K562 (cell line): Measurements from ENCODE around the gene GLIS1. TPM values are rescaled to one million over a fixed set of nuclear protein-coding genes. Genes with fewer than 3 reads are reported as not detected.
A peak's percentile ranks its signal among the peaks of the same experiment; 100 is the strongest.

Experiments used
- ATAC-seq: fragments of 200-7000 bp; cut with Tn5 transposase; 3 replicates; pipeline ENCODE4 v1.9.1; 2020; ENCODE audit warnings: moderate library complexity
- BruUV-seq: library from RNA; stranded (reverse); fragments of 400-500 nt; replicated peaks from 2 replicates; lab custom pipeline; 2021; lab: Mats Ljungman, UMichigan
- CTCF ChIA-PET: fragments of 300-600 bp; formaldehyde crosslinking; extraction: SDS; loops from one replicate; lab custom pipeline; 2021; ENCODE audit warnings: low intra/inter-chr PET ratio; lab: Yijun Ruan, JAX
- POLR2A ChIA-PET: fragments of 300-600, 350-650 bp; sonication (Branson Sonifier 250); formaldehyde crosslinking; extraction: SDS; loops from one replicate; lab custom pipeline; 2021; ENCODE audit warnings: antibody characterized with exemption, inconsistent platforms; lab: Yijun Ruan, JAX
- DNase-seq, 4 experiments: peaks; one replicate each; pipeline versions ENCODE4 v3.0.0 to v3.0.0-alpha.2; 2011 to 2018; ENCODE audit warnings: low spot score in 3 of 4, mixed read lengths in 3 of 4; ENCODE audit errors: extremely low read depth in 1 of 4
- FAIRE-seq: peaks from 2 replicates; lab custom pipeline; 2011; peaks lifted over from hg19 to GRCh38; lab: Jason Lieb, UNC
- H2AFZ ChIP-seq: 2 replicates; pipeline ENCODE4 v1.6.0; 2011; ENCODE audit warnings: low read depth, low read length, control low read depth, inconsistent platforms
- H3K27ac ChIP-seq: fragments of 200-600 bp; 3 replicates; pipeline ENCODE4 v1.8.0; 2011; ENCODE audit warnings: low read depth, mild to moderate bottlenecking, control low read depth, inconsistent platforms, low read length, moderate library complexity, mixed read lengths; ENCODE audit errors: extremely low read depth
- H3K27me3 ChIP-seq, 2 experiments: fragments of 300-600 bp in 1 of 2; 2 replicates in 1 of 2; 3 replicates in 1 of 2; pipeline versions ENCODE4 v1.6.0 to v1.8.0; 2011; ENCODE audit warnings: inconsistent platforms in 2 of 2, low read length in 2 of 2, mild to moderate bottlenecking in 1 of 2, mixed read lengths in 1 of 2, moderate library complexity in 1 of 2; ENCODE audit not compliant: control insufficient read depth in 2 of 2, insufficient read depth in 2 of 2
- H3K36me3 ChIP-seq: fragments of 300-600 bp; 3 replicates; pipeline ENCODE4 v1.8.0; 2011; ENCODE audit warnings: mild to moderate bottlenecking, low read length, inconsistent platforms; ENCODE audit not compliant: control insufficient read depth, insufficient read depth
- H3K4me1 ChIP-seq, 2 experiments: fragments of 200-600 bp in 1 of 2; replicated peaks in 1 of 2; 2 replicates in 1 of 2; 3 replicates in 1 of 2; pipeline versions ENCODE4 v1.5.1 to v1.8.0; 2011; ENCODE audit warnings: inconsistent platforms in 2 of 2, low read length in 2 of 2, mild to moderate bottlenecking in 1 of 2, mixed read lengths in 1 of 2, moderate library complexity in 1 of 2; ENCODE audit not compliant: control insufficient read depth in 2 of 2, insufficient read depth in 2 of 2
- H3K4me2 ChIP-seq: 2 replicates; pipeline ENCODE4 v1.6.1; 2011; ENCODE audit warnings: low read length, control low read depth, inconsistent platforms, mixed read lengths; ENCODE audit not compliant: insufficient read depth
- H3K4me3 ChIP-seq: fragments of 200-600 bp; sonication (generic), shearing (Covaris generic); 2 replicates; pipeline ENCODE4 v1.5.1; 2016; ENCODE audit warnings: control low read depth, inconsistent platforms
- H3K79me2 ChIP-seq: fragments of 200-600 bp; 3 replicates; pipeline ENCODE4 v1.8.0; 2011; ENCODE audit warnings: low read length, inconsistent platforms; ENCODE audit not compliant: control insufficient read depth, insufficient read depth
- H3K9ac ChIP-seq, 2 experiments: 2 replicates each; pipeline versions ENCODE4 v1.6.0 to v1.6.1; 2011; ENCODE audit warnings: low read depth in 2 of 2, low read length in 2 of 2, control low read depth in 1 of 2, inconsistent platforms in 1 of 2, mild to moderate bottlenecking in 1 of 2, mixed read lengths in 1 of 2; ENCODE audit not compliant: insufficient read depth in 1 of 2
- H3K9me1 ChIP-seq: one replicate; pipeline ENCODE4 v1.6.0; 2011; ENCODE audit warnings: inconsistent platforms, mild to moderate bottlenecking, low read length, moderate library complexity; ENCODE audit not compliant: control insufficient read depth, insufficient read depth
- H3K9me3 ChIP-seq: replicated peaks from 2 replicates; pipeline ENCODE4 v1.5.1; 2011; ENCODE audit warnings: low read depth, low read length, inconsistent platforms; ENCODE audit not compliant: control insufficient read depth, insufficient read depth
- H4K20me1 ChIP-seq: replicated peaks from 2 replicates; pipeline ENCODE4 v1.6.1; 2011; ENCODE audit warnings: low read length, inconsistent platforms, mixed read lengths; ENCODE audit not compliant: control insufficient read depth, insufficient read depth
- EP400 ChIP-seq: fragments of 450-650 bp; IDR thresholded peaks from 2 replicates; pipeline ENCODE4 v1.6.1; 2017; ENCODE audit warnings: antibody characterized with exemption, mild to moderate bottlenecking, moderate library complexity
- ESRRB ChIP-seq: fragments of 250-450 bp; sonication (Bioruptor Pico); IDR thresholded peaks from 2 replicates; pipeline ENCODE4 v1.5.0; 2020; ENCODE audit warnings: mild to moderate bottlenecking, moderate library complexity, borderline replicate concordance
- HDAC1 ChIP-seq, 2 experiments: fragments of 450-650 bp; IDR thresholded peaks; 2 replicates each; pipeline ENCODE4 v1.6.1; 2016 to 2017; ENCODE audit warnings: inconsistent platforms in 1 of 2, mild to moderate bottlenecking in 1 of 2, moderate library complexity in 1 of 2
- JUNB ChIP-seq: fragments of 450-650 bp; formaldehyde crosslinking; conservative IDR thresholded peaks from 2 replicates; pipeline ENCODE4 v1.4.0; 2020; ENCODE audit warnings: mild to moderate bottlenecking
- KDM4B ChIP-seq, 2 experiments: fragments of 450-650 bp in 1 of 2; sonication (generic) in 1 of 2; IDR thresholded peaks; 2 replicates each; pipeline ENCODE4 v1.6.1; 2016 to 2017; ENCODE audit warnings: borderline replicate concordance in 2 of 2, antibody characterized with exemption in 1 of 2, low read depth in 1 of 2, mild to moderate bottlenecking in 1 of 2
- MIER1 ChIP-seq: fragments of 450-650 bp; IDR thresholded peaks from 2 replicates; pipeline ENCODE4 v1.6.1; 2016; ENCODE audit warnings: antibody characterized with exemption, mild to moderate bottlenecking, low read depth
- RAD21 ChIP-seq, 2 experiments: fragments of 250-450 bp in 1 of 2; fragments of 450-650 bp in 1 of 2; sonication (Bioruptor Pico) in 1 of 2; formaldehyde crosslinking in 1 of 2; IDR thresholded peaks in 1 of 2; conservative IDR thresholded peaks in 1 of 2; 2 replicates each; pipeline versions ENCODE4 v1.4.0 to v1.8.0; 2020 to 2022; ENCODE audit warnings: mild to moderate bottlenecking in 2 of 2, moderate library complexity in 1 of 2
- ZBTB17 ChIP-seq: fragments of 450-650 bp; formaldehyde crosslinking; IDR thresholded peaks from 2 replicates; pipeline ENCODE4 v1.4.0; 2020; ENCODE audit warnings: mild to moderate bottlenecking
- ZNF134 ChIP-seq: fragments of 250-450 bp; sonication (Bioruptor Pico); conservative IDR thresholded peaks from 2 replicates; pipeline ENCODE4 v1.4.0; 2020
- ZZZ3 ChIP-seq: fragments of 450-650 bp; IDR thresholded peaks from 2 replicates; pipeline ENCODE4 v1.6.1; 2016; ENCODE audit warnings: antibody characterized with exemption, mild to moderate bottlenecking, moderate library complexity
- WGBS: fragments of 100-300 bp; shearing (Covaris generic); methylation state at CpG from one replicate; pipeline ENCODE4 v1.1.6; 2016; ENCODE audit warnings: low coverage, mixed read lengths; ENCODE audit not compliant: insufficient coverage; ENCODE audit errors: missing lambda C conversion rate; 5-methylcytosine and 5-hydroxymethylcytosine counted together
- in situ Hi-C: fragments of 300-500 bp; cut with MboI; formaldehyde crosslinking; loops from 4 replicates; pipeline ENCODE4 v1.15.0; 2018; ENCODE audit warnings: inconsistent platforms, mixed read lengths
- intact Hi-C: fragments of 100-400 bp; cut with micrococcal nuclease; formaldehyde crosslinking; loops from 2 replicates; pipeline ENCODE4 v1.14.2; 2022
- polyA plus RNA-seq, 8 experiments: library from polyadenylated mRNA; depleted of rRNA in 4 of 8; stranded (reverse) in 5 of 8; unstranded in 3 of 8; fragments of >200 nt; fragmentation: Nextera tagmentation in 2 of 8; fragmentation: Illumina TruSeq in 1 of 8; extraction: Ambion mirVana in 2 of 8; extraction: Trizol in 1 of 8; gene quantifications; 2 replicates each; pipeline versions ENCODE4 v1.2.1 to v1.2.3, GENCODE V29; 2011 to 2014; ENCODE audit warnings: inconsistent platforms in 1 of 8, missing spikeins in 1 of 8
- total RNA-seq, 7 experiments: library from RNA; depleted of rRNA in 6 of 7; stranded (reverse); fragments of >200 nt in 6 of 7; fragmentation: Illumina TruSeq in 2 of 7; extraction: Trizol in 2 of 7; gene quantifications; 2 replicates each; pipeline versions ENCODE4 v1.2.1 to v1.2.3, GENCODE V29; 2011 to 2021; ENCODE audit warnings: low replicate concordance in 1 of 7
- TF ChIP-seq, protein P1 (sequence below), 3 experiments: IDR thresholded peaks in 2 of 3; conservative IDR thresholded peaks in 1 of 3; 2 replicates each; pipeline ENCODE4 v1.5.1; 2011 to 2012; ENCODE audit warnings: low read length in 3 of 3, mild to moderate bottlenecking in 3 of 3, control low read depth in 2 of 3, improper control_type of control experiment in 1 of 3, inconsistent platforms in 1 of 3, low read depth in 1 of 3, mixed read lengths in 1 of 3, moderate library complexity in 1 of 3; ENCODE audit not compliant: insufficient read depth in 2 of 3
- TF ChIP-seq, protein P2 (sequence below): fragments of 250-450 bp; sonication (Bioruptor Pico); IDR thresholded peaks from 2 replicates; pipeline ENCODE4 v1.8.0; 2022; ENCODE audit warnings: moderate library complexity, mild to moderate bottlenecking, inconsistent platforms

The GLIS1 gene
- total and polyA plus RNA-seq, 9 of the 15 experiments (the other 6 are each of a cell fraction or from before 2014, with no cell fraction given) = not detected

DNA sequence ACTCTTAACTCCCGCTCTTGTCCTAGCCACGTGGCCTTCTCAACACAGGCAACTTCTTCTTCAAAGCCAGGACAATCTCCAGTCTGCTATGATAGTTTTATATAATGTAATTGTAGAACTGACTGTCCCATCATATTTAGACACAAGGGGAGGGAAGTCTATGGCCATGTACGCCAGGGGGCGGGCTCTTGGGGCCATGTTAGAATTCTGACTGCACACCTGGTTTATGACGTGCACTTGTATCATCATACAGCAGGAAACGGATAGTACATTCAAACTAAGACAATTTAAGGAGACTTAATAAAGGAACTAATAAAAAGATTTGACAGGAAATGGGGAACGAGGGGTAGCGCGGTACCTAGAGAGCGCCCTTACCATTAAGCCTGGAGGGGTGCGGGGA lies 258.3 kb downstream of the GLIS1 start (continued):
- TF ChIP-seq, protein P1, sequence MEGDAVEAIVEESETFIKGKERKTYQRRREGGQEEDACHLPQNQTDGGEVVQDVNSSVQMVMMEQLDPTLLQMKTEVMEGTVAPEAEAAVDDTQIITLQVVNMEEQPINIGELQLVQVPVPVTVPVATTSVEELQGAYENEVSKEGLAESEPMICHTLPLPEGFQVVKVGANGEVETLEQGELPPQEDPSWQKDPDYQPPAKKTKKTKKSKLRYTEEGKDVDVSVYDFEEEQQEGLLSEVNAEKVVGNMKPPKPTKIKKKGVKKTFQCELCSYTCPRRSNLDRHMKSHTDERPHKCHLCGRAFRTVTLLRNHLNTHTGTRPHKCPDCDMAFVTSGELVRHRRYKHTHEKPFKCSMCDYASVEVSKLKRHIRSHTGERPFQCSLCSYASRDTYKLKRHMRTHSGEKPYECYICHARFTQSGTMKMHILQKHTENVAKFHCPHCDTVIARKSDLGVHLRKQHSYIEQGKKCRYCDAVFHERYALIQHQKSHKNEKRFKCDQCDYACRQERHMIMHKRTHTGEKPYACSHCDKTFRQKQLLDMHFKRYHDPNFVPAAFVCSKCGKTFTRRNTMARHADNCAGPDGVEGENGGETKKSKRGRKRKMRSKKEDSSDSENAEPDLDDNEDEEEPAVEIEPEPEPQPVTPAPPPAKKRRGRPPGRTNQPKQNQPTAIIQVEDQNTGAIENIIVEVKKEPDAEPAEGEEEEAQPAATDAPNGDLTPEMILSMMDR (IDR thresholded peaks at IDR 0.05 in 2 of 3, conservative IDR thresholded peaks at IDR 0.05 in 1 of 3; ENCODE audit: insufficient read depth in 2 of 3, low read depth in 1 of 3, low read length in 3 of 3) = peak; percentile 37 to 53 (median 42)
- TF ChIP-seq, all 486 proteins: peak for 6

DNA sequence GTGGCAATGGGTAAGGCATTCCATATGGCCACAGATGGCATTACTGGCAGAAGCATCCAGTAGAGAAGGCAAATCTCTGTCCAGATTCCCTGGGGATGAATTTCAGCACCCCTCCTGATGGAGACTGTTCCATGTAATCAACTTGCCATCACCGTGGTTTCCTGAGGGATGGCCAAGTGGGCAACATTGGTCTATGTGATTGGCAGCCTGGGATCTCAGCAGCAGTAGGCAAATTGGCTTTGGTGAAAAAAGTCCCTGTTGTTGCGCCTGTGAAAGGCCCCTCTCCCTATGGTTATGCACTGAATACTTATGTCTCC lies 260.5 kb downstream of the GLIS1 start:
- ChIA-PET POLR2A (no interaction called here), CTCF (no interaction called here)
- FAIRE-seq (no peak), DNase-seq (no peak), ATAC-seq (no peak)
- Histone ChIP-seq H3K9me3 (no peaks in the 10 kb centered on the region), H3K9me1 (no peaks in the 10 kb centered on the region), H3K4me3 (no peak overlapping the region), H2AFZ (no peak overlapping the region), H3K4me1 (no peaks in the 10 kb centered on the region), H3K36me3 (no peaks in the 10 kb centered on the region), H4K20me1 (peaks cover 7% of the 10 kb centered on the region), H3K4me2 (no peak overlapping the region), H3K27me3 (peaks cover 37 to 70% of the 10 kb centered on the region in 2 experiments), H3K9ac (no peak overlapping the region), H3K79me2 (no peaks in the 10 kb centered on the region), H3K27ac (no peak overlapping the region)
- intact Hi-C loops (no loop called here), in situ Hi-C loops (no loop called here)
- 3% methylated on average over 2 of the region's 2 CpGs for WGBS
- TF ChIP-seq ESRRB (CRISPR knock-in tag) (no peak), KDM4B (IDR thresholded peaks at IDR 0.05; ENCODE audit: borderline replicate concordance in 2 of 2, low read depth in 1 of 2) (no peak), HDAC1 (IDR thresholded peaks at IDR 0.05) (no peak), ZNF134 (no peak), ZBTB17 (CRISPR knock-in tag) (no peak), MIER1 (no peak), RAD21 (CRISPR knock-in tag; conservative IDR thresholded peaks at IDR 0.05 in 1 of 2, IDR thresholded peaks at IDR 0.05 in 1 of 2) (no peak), JUNB (CRISPR knock-in tag) (no peak), ZZZ3 (no peak), EP400 (no peak)
- TF ChIP-seq, protein P2, sequence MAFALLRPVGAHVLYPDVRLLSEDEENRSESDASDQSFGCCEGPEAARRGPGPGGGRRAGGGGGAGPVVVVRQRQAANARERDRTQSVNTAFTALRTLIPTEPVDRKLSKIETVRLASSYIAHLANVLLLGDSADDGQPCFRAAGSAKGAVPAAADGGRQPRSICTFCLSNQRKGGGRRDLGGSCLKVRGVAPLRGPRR = no peak
- BruUV-seq = no TSS peak
